GM18951 (cell line): ENCODE data around the gene MYCBP2.

Experiments used
- POLR2A ChIP-seq: IDR thresholded peaks from 4 replicates; pipeline ENCODE4 v1.6.1; 2011; ENCODE audit warnings: mild to moderate bottlenecking; ENCODE audit not compliant: insufficient read length, insufficient read depth; ENCODE audit errors: extremely low read depth
- in situ Hi-C: fragments of 300-500 bp; cut with MboI; formaldehyde crosslinking; loops from one replicate; pipeline ENCODE4 v1.12.0; 2022; ENCODE audit warnings: low sequenced_read_pairs, mixed read lengths, inconsistent platforms; ENCODE audit not compliant: unreplicated experiment

MYCBP2 gene

GRCh38 chr13:77309254-77309653, 17.6 kb downstream of the MYCBP2 start:
- no peak for TF ChIP-seq POLR2A
- in situ Hi-C loops: no loop called here

- in situ Hi-C loops: no loop called here
- TF ChIP-seq POLR2A: no peak
These were observed 20.4 kb downstream of the MYCBP2 start for GRCh38 chr13:77306458-77306857.

GRCh38 chr13:77305266-77305665, 21.6 kb downstream of the MYCBP2 start:
- no peak for TF ChIP-seq POLR2A
- in situ Hi-C loops: no loop called here

GRCh38 chr13:77300176-77301037, 26.5 kb downstream of the MYCBP2 start:
- TF ChIP-seq POLR2A: no peak
- in situ Hi-C loops: no loop called here

GRCh38 chr13:77299587-77299986, 27.3 kb downstream of the MYCBP2 start:
- no peak for TF ChIP-seq POLR2A
- in situ Hi-C loops: no loop called here

GRCh38 chr13:77298426-77298825, 28.5 kb downstream of the MYCBP2 start:
- in situ Hi-C loops: no loop called here
- no peak for TF ChIP-seq POLR2A

GRCh38 chr13:77291774-77292173, 35.1 kb downstream of the MYCBP2 start:
- TF ChIP-seq POLR2A: no peak
- in situ Hi-C loops: no loop called here

GRCh38 chr13:77290342-77290741, 36.6 kb downstream of the MYCBP2 start:
- no peak for TF ChIP-seq POLR2A
- in situ Hi-C loops: no loop called here

GRCh38 chr13:77289851-77290250, 37.0 kb downstream of the MYCBP2 start:
- in situ Hi-C loops: loop anchor here (10.0 kb wide), 1 partner anchor 275 kb away; no protein-coding TSS in a partner anchor

GRCh38 chr13:77285632-77286031, 41.3 kb downstream of the MYCBP2 start:
- in situ Hi-C loops: loop anchor here (10.0 kb wide), 1 partner anchor 279 kb away; no protein-coding TSS in a partner anchor

More at GRCh38 chr13:77289851-77290250, 37.0 kb downstream of the MYCBP2 start:
- no peak for TF ChIP-seq POLR2A

- TF ChIP-seq POLR2A: no peak
- in situ Hi-C loops: loop anchor here (10.0 kb wide), 1 partner anchor 280 kb away; no protein-coding TSS in a partner anchor
These were observed 41.8 kb downstream of the MYCBP2 start for GRCh38 chr13:77285098-77285497.

GRCh38 chr13:77274126-77274525, 52.8 kb downstream of the MYCBP2 start:
- in situ Hi-C loops: no loop called here
- TF ChIP-seq POLR2A: no peak

GRCh38 chr13:77269141-77269540, 57.8 kb downstream of the MYCBP2 start:
- in situ Hi-C loops: no loop called here
- TF ChIP-seq POLR2A: no peak

GRCh38 chr13:77267362-77267761, 59.5 kb downstream of the MYCBP2 start:
- in situ Hi-C loops: no loop called here
- no peak for TF ChIP-seq POLR2A
